ENCODE data around the gene CTSE. TPM values are rescaled to one million over a fixed set of nuclear protein-coding genes. Genes with fewer than 3 reads are reported as not detected.
"Not testable (repeated sequence)": the region's sequence is repeated elsewhere in the genome, so short reads cannot be mapped to it uniquely, and the experiment has no call there.

Gene CTSE
- total and polyA plus RNA-seq, 3 experiments from 2014 or later: not detected

DNA sequence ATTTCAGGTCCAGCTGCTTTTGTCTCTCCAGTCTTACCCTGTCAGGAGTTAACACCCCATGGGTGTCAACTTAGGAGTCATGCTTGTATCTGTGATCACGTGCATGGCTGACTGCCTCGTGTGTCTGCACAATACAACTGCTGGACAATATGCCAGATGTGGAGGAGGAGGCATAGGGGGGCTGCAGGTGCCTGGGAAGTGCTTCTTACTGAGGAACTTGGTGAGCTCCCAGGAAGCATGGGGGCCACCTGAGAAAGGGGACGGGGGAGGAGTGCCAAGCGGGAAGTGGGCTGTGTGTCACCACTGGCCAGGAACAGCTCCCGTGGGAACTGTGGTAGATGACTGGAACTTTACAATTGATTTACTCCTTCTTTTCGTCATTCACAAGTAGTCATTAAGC, 38.8 kb upstream of the CTSE start:
- H3K27ac ChIP-seq (ENCODE audit: low read depth, low read length): no peak overlapping the region
- H3K36me3 Mint-ChIP-seq: no peaks in the 10 kb centered on the region
- H3K36me3 ChIP-seq (ENCODE audit: insufficient read depth, low read length): no peaks in the 10 kb centered on the region
- H3K27me3 ChIP-seq (ENCODE audit: insufficient read depth, low read length, poor library complexity, severe bottlenecking): no peaks in the 10 kb centered on the region
- H3K27me3 Mint-ChIP-seq: peaks cover 4 to 6% of the 10 kb centered on the region in 2 donors
- no peak overlapping the region for H3K4me3 ChIP-seq (ENCODE audit: low read length)
- ChIA-PET CTCF (interaction anchor here (0.7 kb wide), 1 partner anchor 30 kb away, joined by 3 read pairs; no protein-coding TSS in a partner anchor), POLR2A (no interaction called here)
- H3K9me3 Mint-ChIP-seq: peaks cover 0 to 4% (median 0%) of the 10 kb centered on the region in 5 donors
- H3K9me3 ChIP-seq (ENCODE audit: low read length): no peaks in the 10 kb centered on the region
- H3K4me1 ChIP-seq (ENCODE audit: insufficient read depth, low read length): no peaks in the 10 kb centered on the region
- no peak overlapping the region for H3K27ac Mint-ChIP-seq
- no peak for DNase-seq
- H3K4me1 Mint-ChIP-seq: no peaks in the 10 kb centered on the region
- H3K4me3 Mint-ChIP-seq: no peak overlapping the region

DNA sequence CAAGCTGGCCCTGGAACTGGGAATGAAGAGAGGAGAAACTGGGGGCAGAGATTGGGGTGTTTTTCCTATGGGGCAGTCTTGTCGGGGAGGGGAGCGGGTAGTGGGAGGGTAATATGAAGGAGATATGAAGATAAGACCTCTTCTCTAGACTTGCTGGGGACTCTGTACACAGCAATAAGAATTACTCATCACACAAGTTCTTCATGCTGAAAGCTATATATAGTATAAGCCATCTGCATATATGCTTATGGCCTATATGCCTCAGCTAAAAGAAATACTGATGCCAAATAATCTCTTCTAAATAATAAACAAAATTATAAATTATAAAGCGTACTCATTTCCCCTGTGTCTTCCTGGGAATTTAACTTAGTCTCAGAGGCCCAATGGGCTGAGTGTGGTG, 37.1 kb upstream of the CTSE start:
- POLR2A ChIA-PET: no interaction called here
- no peak overlapping the region for H3K4me3 Mint-ChIP-seq

DNA sequence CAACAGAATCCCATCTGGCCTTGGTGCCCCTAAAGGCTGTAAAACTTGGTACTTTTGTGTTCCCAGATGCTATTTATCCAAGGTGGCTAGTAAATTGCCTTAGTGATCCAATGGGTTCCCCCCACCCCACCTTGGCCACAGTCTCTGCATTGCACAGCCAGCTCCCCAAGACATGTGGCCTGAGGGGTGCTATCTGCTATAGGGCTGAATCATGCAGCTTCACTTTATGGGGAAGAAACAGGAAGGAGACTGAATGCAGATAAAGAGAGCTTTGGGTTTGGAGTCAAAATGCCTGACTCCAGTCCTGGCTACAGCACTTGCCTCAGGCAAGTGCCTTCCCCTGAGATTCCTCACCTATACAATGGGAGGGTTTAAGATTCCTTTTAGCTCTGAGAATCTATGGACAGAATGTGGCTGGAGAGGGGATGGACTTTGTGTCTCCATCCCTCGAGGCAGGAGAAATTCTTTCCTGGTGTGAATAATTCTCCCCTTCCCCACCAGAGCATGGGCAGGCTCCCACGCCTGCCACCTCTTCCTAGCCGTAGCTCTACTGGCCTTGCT, 35.7 kb upstream of the CTSE start:
- CTCF ChIA-PET: interaction anchor here (1.0 kb wide), 1 partner anchor 82 kb away, joined by 3 read pairs; no protein-coding TSS in a partner anchor
- no peaks in the 10 kb centered on the region for H3K27me3 ChIP-seq (ENCODE audit: insufficient read depth, low read length, poor library complexity, severe bottlenecking)
- no peak for DNase-seq
- no peaks in the 10 kb centered on the region for H3K36me3 ChIP-seq (ENCODE audit: insufficient read depth, low read length)
- no peak overlapping the region for H3K27ac ChIP-seq (ENCODE audit: low read depth, low read length)
- peaks cover 3 to 4% of the 10 kb centered on the region in 2 donors for H3K27me3 Mint-ChIP-seq
- no peak overlapping the region for H3K27ac Mint-ChIP-seq
- no peaks in the 10 kb centered on the region for H3K4me1 Mint-ChIP-seq
- no peak overlapping the region for H3K4me3 Mint-ChIP-seq
- H3K9me3 Mint-ChIP-seq: peaks cover 0 to 4% (median 0%) of the 10 kb centered on the region in 5 donors
- H3K9me3 ChIP-seq (ENCODE audit: low read length): no peaks in the 10 kb centered on the region
- H3K4me3 ChIP-seq (ENCODE audit: low read length): no peak overlapping the region
- H3K36me3 Mint-ChIP-seq: no peaks in the 10 kb centered on the region
- POLR2A ChIA-PET: no interaction called here
- H3K4me1 ChIP-seq (ENCODE audit: insufficient read depth, low read length): no peaks in the 10 kb centered on the region

More for the DNA sequence above, 37.1 kb upstream of the CTSE start:
- no peaks in the 10 kb centered on the region for H3K36me3 Mint-ChIP-seq
- Histone ChIP-seq H3K27ac (ENCODE audit: low read depth, low read length) (no peak overlapping the region), H3K9me3 (ENCODE audit: low read length) (no peaks in the 10 kb centered on the region), H3K27me3 (ENCODE audit: insufficient read depth, low read length, poor library complexity, severe bottlenecking) (no peaks in the 10 kb centered on the region), H3K36me3 (ENCODE audit: insufficient read depth, low read length) (no peaks in the 10 kb centered on the region), H3K4me3 (ENCODE audit: low read length) (no peak overlapping the region), H3K4me1 (ENCODE audit: insufficient read depth, low read length) (no peaks in the 10 kb centered on the region)
- CTCF ChIA-PET: no interaction called here
- peaks cover 0 to 4% (median 0%) of the 10 kb centered on the region in 5 donors for H3K9me3 Mint-ChIP-seq
- H3K27me3 Mint-ChIP-seq: peaks cover 3 to 4% of the 10 kb centered on the region in 2 donors
- DNase-seq: no peak
- H3K4me1 Mint-ChIP-seq: no peaks in the 10 kb centered on the region
- no peak overlapping the region for H3K27ac Mint-ChIP-seq

DNA sequence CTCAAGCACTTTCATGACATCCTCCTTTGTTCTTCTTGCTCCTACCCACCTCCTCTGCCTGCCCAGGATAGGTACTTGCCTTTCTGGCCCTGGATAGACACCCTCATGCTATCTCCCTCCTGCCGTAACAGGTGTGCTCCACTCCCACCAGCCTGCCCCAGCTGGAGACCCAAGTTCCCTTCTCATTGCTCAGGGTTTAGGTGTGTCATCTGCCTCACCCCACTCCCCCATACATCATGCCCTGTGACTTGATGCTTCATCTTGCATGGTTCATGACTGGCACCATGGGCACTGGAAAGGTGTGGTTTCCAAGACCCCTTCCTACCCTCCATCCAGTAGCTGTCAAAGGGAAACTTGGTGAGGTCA, 35.2 kb upstream of the CTSE start:
- no peak overlapping the region for H3K4me3 Mint-ChIP-seq
- no peak for DNase-seq
- H3K27me3 Mint-ChIP-seq: peaks cover 3 to 4% of the 10 kb centered on the region in 2 donors
- no peak overlapping the region for H3K27ac ChIP-seq (ENCODE audit: low read depth, low read length)
- H3K27ac Mint-ChIP-seq: no peak overlapping the region
- no peaks in the 10 kb centered on the region for H3K4me1 ChIP-seq (ENCODE audit: insufficient read depth, low read length)
- no peak overlapping the region for H3K4me3 ChIP-seq (ENCODE audit: low read length)
- H3K9me3 Mint-ChIP-seq: peaks cover 0 to 4% (median 0%) of the 10 kb centered on the region in 5 donors
- no peaks in the 10 kb centered on the region for H3K36me3 Mint-ChIP-seq
- ChIA-PET CTCF (no interaction called here), POLR2A (no interaction called here)
- no peaks in the 10 kb centered on the region for H3K9me3 ChIP-seq (ENCODE audit: low read length)
- no peaks in the 10 kb centered on the region for H3K4me1 Mint-ChIP-seq
- no peaks in the 10 kb centered on the region for H3K36me3 ChIP-seq (ENCODE audit: insufficient read depth, low read length)
- H3K27me3 ChIP-seq (ENCODE audit: insufficient read depth, low read length, poor library complexity, severe bottlenecking): no peaks in the 10 kb centered on the region

DNA sequence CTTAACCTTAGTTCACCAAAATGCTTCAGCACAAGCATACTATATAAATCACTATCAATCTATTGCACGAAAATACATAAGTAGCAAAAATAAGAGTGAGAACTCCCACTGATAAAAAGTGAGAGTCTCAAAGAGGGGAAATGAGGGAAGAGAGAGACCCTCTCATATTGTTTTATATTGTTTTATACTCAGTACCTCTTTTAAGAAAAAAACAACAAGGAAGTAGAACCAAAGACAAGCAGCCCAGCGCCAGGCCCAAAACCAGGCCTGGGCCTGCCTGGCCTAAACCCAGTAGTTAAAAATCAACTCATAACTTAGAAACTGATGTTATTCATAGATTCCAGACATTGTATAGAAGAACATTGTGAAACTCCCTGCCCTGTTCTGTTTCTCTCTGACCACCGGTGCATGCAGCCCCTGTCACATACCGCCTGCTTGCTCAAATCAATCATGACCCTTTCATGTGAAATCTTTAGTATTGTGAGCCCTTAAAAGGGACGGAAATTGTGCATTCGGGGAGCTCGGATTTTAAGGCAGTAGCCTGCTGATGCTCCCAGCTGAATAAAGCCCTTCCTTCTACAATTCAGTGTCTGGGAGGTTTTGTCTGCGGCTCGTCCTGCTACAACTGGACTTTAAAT, 34.7 kb upstream of the CTSE start:
- H3K4me1 Mint-ChIP-seq; H3K4me1 ChIP-seq (ENCODE audit: insufficient read depth, low read length); H3K9me3 Mint-ChIP-seq; H3K36me3 ChIP-seq (ENCODE audit: insufficient read depth, low read length); POLR2A ChIA-PET; H3K27ac ChIP-seq (ENCODE audit: low read depth, low read length); H3K9me3 ChIP-seq (ENCODE audit: low read length); H3K27me3 Mint-ChIP-seq; CTCF ChIA-PET; H3K4me3 ChIP-seq (ENCODE audit: low read length); DNase-seq; H3K4me3 Mint-ChIP-seq; H3K27me3 ChIP-seq (ENCODE audit: insufficient read depth, low read length, poor library complexity, severe bottlenecking); H3K27ac Mint-ChIP-seq; H3K36me3 Mint-ChIP-seq: not testable (repeated sequence)

DNA sequence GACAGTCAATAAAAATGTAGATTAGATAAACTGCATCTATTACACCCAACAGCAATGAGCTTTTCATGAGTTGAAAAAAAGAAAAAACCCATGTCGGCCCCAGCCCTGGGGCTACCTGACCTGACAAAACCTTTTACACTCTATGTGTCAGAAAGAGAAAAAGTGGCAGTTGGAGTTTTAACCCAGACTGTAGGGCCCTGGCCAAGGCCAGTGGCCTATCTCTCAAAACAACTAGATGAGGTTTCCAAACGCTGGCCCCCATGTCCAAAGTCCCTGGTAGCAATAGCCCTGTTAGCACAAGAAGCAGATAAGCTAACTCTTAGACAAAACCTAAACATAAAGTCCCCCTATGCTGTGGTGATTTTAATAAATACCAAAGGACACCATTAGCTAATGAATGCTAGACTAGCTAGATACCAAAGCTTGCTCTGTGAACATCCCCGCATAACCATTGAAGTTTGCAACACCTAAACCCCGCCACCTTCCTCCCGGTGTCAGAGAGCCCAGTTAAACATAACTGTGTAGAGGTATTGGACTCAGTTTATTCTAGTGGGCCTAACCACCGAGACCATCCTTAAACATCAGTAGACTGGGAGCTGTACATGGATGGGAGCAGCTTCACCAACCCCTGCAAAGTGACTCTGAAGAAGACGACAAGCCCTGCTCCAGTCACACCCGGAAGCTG, 32.1 kb upstream of the CTSE start:
- H3K27me3 ChIP-seq (ENCODE audit: insufficient read depth, low read length, poor library complexity, severe bottlenecking); H3K4me3 Mint-ChIP-seq; POLR2A ChIA-PET; H3K4me1 ChIP-seq (ENCODE audit: insufficient read depth, low read length); H3K27ac ChIP-seq (ENCODE audit: low read depth, low read length); H3K27me3 Mint-ChIP-seq; H3K36me3 ChIP-seq (ENCODE audit: insufficient read depth, low read length); H3K4me3 ChIP-seq (ENCODE audit: low read length); H3K36me3 Mint-ChIP-seq; H3K27ac Mint-ChIP-seq; H3K9me3 Mint-ChIP-seq; H3K9me3 ChIP-seq (ENCODE audit: low read length); DNase-seq: not testable (repeated sequence)
- peaks cover 5 to 13% (median 9%) of the 10 kb centered on the region in 3 donors for H3K4me1 Mint-ChIP-seq
- CTCF ChIA-PET: interaction anchor here (1.2 kb wide), 1 partner anchor 52 kb away, joined by 3 read pairs; no protein-coding TSS in a partner anchor

DNA sequence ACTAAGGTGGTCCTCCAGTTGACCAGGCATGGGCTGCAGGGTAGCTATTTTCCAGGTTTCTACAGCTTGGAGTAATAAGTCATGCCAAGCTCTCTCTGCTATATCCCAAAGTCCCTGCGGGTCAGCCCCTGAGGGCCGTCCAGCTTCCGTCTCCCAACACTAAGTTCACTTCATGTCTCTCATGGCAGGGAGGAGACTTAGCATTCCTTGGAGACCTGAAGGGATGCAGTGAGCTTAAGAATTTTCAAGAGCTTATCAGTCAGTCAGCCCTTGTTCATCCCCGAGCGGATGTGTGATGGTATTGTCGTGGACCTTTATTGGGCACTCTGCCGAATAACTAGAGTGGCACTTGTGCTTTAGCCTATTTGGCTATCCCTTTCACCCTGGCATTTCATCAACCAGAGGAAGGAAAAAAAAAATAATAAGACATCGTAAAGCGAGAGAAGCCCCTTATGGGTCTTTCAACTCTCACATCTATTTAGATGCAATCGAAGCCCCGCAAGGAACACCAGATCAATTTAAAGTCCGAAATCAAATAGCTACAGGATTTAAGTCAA, 31.5 kb upstream of the CTSE start:
- POLR2A ChIA-PET; H3K36me3 Mint-ChIP-seq; H3K9me3 ChIP-seq (ENCODE audit: low read length); H3K4me1 ChIP-seq (ENCODE audit: insufficient read depth, low read length); H3K9me3 Mint-ChIP-seq; DNase-seq; H3K4me3 Mint-ChIP-seq; H3K27ac ChIP-seq (ENCODE audit: low read depth, low read length); H3K27me3 Mint-ChIP-seq; H3K36me3 ChIP-seq (ENCODE audit: insufficient read depth, low read length); H3K27me3 ChIP-seq (ENCODE audit: insufficient read depth, low read length, poor library complexity, severe bottlenecking); H3K4me3 ChIP-seq (ENCODE audit: low read length); H3K27ac Mint-ChIP-seq: not testable (repeated sequence)
- peaks cover 7 to 19% (median 12%) of the 10 kb centered on the region in 3 donors for H3K4me1 Mint-ChIP-seq
- CTCF ChIA-PET: interaction anchor here (0.8 to 1.2 kb wide), 2 partner anchors 52 to 78 kb away, joined by 3 read pairs; no protein-coding TSS in a partner anchor

DNA sequence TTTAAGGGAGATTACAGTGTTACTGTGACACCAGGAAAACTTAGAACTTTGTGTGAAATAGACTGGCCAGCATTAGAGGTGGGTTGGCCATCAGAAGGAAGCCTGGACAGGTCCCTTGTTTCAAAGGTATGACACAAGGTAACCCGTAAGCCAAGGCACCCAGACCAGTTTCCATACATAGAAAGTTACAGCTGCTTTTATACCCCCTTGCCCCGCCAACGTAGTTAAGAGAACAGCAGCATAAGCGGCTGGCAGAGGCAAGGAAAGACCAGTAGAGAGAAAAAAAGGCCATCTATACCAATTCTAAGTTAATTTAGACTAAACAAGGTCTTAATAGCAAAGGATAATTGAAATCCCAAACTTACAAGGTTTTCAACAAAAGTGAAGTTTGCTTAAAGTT, 29.9 kb upstream of the CTSE start:
- CTCF ChIA-PET; H3K4me1 ChIP-seq (ENCODE audit: insufficient read depth, low read length): not testable (repeated sequence)
- H3K4me3 Mint-ChIP-seq: peak overlapping the region in 1 of 7 donors; percentile 0

More for the DNA sequence above, 29.9 kb upstream of the CTSE start:
- H3K27ac Mint-ChIP-seq; DNase-seq; H3K36me3 Mint-ChIP-seq; H3K9me3 Mint-ChIP-seq; H3K27me3 Mint-ChIP-seq; H3K4me3 ChIP-seq (ENCODE audit: low read length); POLR2A ChIA-PET; H3K27ac ChIP-seq (ENCODE audit: low read depth, low read length); H3K27me3 ChIP-seq (ENCODE audit: insufficient read depth, low read length, poor library complexity, severe bottlenecking); H3K9me3 ChIP-seq (ENCODE audit: low read length); H3K36me3 ChIP-seq (ENCODE audit: insufficient read depth, low read length): not testable (repeated sequence)
- peaks cover 7 to 23% (median 12%) of the 10 kb centered on the region in 3 donors for H3K4me1 Mint-ChIP-seq
